GM20000 (cell line): ENCODE measurements around the gene CFAP221.
"Not testable (repeated sequence)": the region's sequence is repeated elsewhere in the genome, so short reads cannot be mapped to it uniquely, and the experiment has no call there.

Experiments used
- DNase-seq: peaks from one replicate; pipeline ENCODE4 v3.0.0; 2012; ENCODE audit warnings: low spot score
- TF ChIP-seq, protein P1 (sequence below): IDR thresholded peaks from 2 replicates; pipeline ENCODE4 v1.5.1; 2012; ENCODE audit warnings: mild to moderate bottlenecking, control low read depth; ENCODE audit errors: extremely low read depth, missing control alignments

The CFAP221 gene

DNA sequence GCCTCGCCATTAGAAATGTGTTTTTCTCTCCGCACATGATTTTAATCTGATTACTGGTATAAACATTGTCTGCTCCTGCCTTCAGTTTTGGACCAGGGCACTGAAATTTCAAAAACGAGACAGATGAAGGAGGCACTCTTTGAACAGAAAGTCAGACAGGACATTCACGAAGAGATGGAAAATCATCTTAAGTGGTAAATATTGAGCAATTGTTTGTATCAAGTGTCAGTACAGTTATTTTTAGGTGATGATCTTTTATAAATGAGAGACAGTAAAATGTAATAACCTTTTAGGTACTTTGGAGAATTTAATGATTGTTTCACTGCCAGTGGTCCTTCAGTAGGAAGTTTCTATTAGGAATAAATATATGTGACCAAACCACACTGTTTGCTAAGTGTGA, 60.8 kb downstream of the CFAP221 start:
- no peak for DNase-seq
- TF ChIP-seq, protein P1, sequence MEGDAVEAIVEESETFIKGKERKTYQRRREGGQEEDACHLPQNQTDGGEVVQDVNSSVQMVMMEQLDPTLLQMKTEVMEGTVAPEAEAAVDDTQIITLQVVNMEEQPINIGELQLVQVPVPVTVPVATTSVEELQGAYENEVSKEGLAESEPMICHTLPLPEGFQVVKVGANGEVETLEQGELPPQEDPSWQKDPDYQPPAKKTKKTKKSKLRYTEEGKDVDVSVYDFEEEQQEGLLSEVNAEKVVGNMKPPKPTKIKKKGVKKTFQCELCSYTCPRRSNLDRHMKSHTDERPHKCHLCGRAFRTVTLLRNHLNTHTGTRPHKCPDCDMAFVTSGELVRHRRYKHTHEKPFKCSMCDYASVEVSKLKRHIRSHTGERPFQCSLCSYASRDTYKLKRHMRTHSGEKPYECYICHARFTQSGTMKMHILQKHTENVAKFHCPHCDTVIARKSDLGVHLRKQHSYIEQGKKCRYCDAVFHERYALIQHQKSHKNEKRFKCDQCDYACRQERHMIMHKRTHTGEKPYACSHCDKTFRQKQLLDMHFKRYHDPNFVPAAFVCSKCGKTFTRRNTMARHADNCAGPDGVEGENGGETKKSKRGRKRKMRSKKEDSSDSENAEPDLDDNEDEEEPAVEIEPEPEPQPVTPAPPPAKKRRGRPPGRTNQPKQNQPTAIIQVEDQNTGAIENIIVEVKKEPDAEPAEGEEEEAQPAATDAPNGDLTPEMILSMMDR = no peak

DNA sequence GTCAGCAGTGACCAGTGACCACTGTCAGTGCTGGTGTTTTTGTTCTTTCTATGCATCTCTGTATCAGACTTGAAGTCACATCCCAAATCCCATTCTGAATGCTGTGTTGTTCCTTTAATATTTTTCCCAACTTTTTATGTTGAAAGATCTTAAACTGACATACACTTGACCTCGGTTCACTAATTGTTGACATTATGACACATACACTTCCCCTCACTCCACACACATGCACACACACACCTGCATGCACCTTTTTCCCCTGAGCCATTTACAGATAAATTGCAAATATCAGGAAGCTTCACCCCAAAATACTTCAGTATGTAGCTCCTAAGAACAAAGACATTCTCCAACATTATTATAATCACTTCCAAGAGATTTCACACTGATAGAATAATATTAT, 62.4 kb downstream of the CFAP221 start:
- no peak for DNase-seq
- TF ChIP-seq, protein P1 = no peak

DNA sequence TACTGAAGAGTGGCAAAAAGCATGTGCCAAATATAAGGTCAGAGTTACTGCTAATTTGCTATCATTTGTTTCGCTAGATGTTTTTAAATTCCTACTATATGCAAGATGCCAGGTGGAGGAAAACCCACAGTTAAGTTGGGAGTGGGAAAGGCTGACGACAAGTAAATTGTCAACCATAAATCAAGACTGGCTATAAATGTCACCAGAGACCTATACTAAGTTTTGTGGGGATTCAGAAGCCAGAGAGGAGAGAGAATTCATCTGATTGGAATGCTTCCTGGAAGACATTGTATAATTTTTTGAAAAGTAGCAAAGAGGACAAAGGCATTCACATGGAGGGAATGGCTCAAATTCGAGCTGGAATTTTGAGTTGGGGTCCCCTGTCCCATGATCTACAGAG, 64.3 kb downstream of the CFAP221 start:
- TF ChIP-seq, protein P1 = no peak
- no peak for DNase-seq

DNA sequence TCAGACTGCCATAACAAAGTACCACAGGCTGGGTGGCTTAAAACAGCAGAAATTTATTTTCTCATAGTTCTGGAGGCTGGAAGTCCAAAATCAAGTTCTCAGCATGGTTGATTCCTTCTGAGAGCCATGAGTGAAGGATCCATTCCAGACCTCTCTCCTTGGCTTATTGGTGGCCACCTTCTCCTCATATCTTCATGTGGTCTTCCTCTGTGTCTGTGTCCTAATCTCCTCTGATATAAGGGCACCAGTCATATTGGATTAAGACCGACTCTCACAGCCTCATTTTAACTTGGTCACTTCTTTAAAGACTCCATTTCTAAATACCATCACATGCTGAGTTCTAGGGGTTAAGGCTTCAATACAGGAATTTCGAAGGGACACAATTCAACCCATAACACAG, 65.1 kb downstream of the CFAP221 start:
- DNase-seq = no peak
- TF ChIP-seq, protein P1 = no peak

DNA sequence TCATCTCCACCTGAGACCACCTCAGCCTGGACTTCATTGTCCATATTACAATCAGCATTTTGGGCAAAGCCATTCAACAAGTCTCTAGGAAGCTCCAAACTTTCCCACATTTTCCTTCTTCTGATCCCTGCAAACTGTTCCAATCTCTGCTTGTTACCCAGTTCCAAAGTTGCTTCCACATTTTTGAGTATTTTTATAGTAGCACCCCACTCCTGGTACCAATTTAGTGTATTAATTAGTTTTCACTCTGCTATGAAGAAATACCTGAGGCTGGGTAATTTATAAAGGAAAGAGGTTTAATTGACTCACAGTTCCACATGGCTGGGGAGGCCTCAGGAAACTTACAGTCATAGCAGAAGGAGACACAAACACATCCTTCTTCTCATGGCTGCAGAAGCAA, 69.9 kb downstream of the CFAP221 start:
- not testable (repeated sequence) for DNase-seq

DNA sequence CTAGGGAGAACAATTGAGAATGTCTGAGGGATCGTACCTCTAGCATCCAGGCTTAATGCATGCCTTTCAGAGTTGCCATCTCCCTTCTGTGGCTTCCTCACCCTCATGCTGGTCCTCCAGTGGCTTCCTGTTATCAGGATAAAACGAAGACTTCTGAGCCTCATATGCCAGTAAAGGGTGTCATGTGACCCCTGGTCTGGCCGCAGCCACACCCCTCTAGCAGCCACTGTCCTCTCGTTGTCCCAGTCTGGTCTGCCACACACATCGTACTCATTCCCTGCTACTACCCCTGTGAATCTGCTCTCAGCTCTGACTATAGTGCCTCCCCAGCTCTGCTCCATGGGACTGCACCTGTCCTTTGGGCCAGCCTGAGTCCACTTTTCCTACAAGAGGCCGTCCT, 72.2 kb downstream of the CFAP221 start:
- TF ChIP-seq, protein P1 = no peak
- no peak for DNase-seq

DNA sequence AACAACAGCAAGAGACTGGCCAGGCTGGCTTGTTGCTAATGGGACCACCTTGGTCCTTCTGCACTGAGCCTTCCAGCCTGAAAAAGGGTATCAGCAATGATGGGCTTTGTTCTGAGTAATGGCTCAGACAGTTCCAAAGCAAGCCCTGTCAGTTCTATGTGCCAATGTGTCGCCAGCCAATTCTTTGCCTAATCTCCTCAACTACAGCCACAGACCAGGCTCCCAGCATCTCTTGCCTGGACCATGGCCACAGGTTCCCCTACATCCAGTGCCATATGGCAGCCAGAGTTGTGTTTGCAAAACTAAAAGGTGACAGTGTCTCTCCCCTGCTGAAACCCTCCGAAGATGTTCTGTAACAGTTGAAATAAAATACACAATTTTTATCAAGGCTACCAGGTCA, 73.2 kb downstream of the CFAP221 start:
- no peak for DNase-seq

DNA sequence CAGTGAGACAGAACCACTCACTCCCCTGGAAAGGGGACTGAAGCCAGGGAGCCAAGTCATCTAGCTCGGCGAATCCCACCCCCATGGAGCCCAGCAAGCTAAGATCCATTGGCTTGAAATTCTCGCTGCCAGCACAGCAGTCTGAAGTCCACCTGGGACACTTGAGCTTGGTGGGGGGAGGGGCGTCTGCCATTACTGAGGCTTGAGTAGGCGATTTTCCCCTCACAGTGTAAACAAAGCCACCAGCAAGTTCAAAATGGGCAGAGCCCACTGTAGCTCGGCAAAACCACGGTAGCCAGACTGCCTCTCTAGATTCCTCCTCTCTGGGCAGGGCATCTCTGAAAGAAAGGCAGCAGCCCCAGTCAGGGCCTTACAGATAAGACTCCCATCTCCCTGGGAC, 74.5 kb downstream of the CFAP221 start:
- not testable (repeated sequence) for DNase-seq

More for the DNA sequence above, 73.2 kb downstream of the CFAP221 start:
- TF ChIP-seq, protein P1 = no peak

DNA sequence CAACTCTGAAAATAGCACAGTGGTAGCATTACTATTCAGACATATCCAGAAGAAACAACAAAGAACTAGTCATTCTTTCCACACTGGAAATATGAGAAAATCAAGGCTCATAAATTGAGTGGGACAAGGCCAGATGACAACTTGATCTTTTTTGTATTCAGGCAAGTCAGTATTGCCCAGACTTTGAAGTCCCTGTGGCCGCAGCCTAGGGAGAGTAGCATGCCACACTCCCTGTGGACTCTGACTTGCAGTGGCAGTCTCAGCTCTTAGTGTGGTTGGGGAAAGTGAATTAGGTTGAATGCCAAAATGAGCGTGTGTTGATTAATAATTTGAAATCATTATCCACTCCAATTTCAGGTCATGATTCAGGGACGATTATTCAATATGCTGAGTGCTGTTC, 81.0 kb downstream of the CFAP221 start:
- TF ChIP-seq, protein P1 = no peak
- DNase-seq = no peak
